Ascending aorta (tissue), 2 donors: ENCODE results near the gene CACNA2D3. TPM values are rescaled to one million over a fixed set of nuclear protein-coding genes. Genes with fewer than 3 reads are reported as not detected.

Experiments used
- DNase-seq, 2 donors: peaks; one replicate each; pipeline ENCODE4 v3.0.0-alpha.2; 2019; ENCODE audit warnings: low spot score in 2 of 2
- H3K27ac ChIP-seq, 2 donors: fragments of 200-600 bp; sonication (generic); one replicate each; pipeline ENCODE4 v1.5.1; 2016 to 2017; ENCODE audit warnings: mild to moderate bottlenecking in 1 of 2
- H3K27me3 ChIP-seq: fragments of 200-600 bp; sonication (generic); one replicate; pipeline ENCODE4 v1.5.1; 2017
- H3K36me3 ChIP-seq, 2 donors: fragments of 200-600 bp; sonication (generic); one replicate each; pipeline ENCODE4 v1.5.1; 2016
- H3K4me1 ChIP-seq, 2 donors: fragments of 200-600 bp; sonication (generic); one replicate each; pipeline ENCODE4 v1.5.1; 2016 to 2017; ENCODE audit warnings: mild to moderate bottlenecking in 1 of 2
- H3K4me3 ChIP-seq, 2 donors: fragments of 200-600 bp; sonication (generic); one replicate each; pipeline ENCODE4 v1.5.1; 2016 to 2017; ENCODE audit warnings: mild to moderate bottlenecking in 1 of 2
- H3K9me3 ChIP-seq, 2 donors: fragments of 200-600 bp; sonication (generic); one replicate each; pipeline ENCODE4 v1.5.1; 2016
- CTCF ChIP-seq, 3 experiments: fragments of 200-600 bp in 2 of 3; fragments of 450-650 bp in 1 of 3; sonication (generic) in 2 of 3; IDR thresholded peaks; one replicate each; pipeline ENCODE4 v1.5.1; 2016 to 2019; ENCODE audit warnings: antibody characterized with exemption in 3 of 3, mild to moderate bottlenecking in 1 of 3, moderate library complexity in 1 of 3
- intact Hi-C: fragments of 100-400 bp; cut with DNase I; formaldehyde crosslinking; loops from one replicate; pipeline ENCODE4 v1.15.1; 2023
- total RNA-seq: library from RNA; depleted of rRNA; stranded (reverse); fragments of >200 nt; gene quantifications from one replicate; pipeline ENCODE4 v1.1.0, GENCODE V29; 2016

The CACNA2D3 gene
- total RNA-seq, 1 donor from 2014 or later = not detected

GRCh38 chr3:54549607-54550220 lies 427.4 kb downstream of the CACNA2D3 start:
- H3K27me3 ChIP-seq = no peaks in the 10 kb centered on the region
- no peak overlapping the region for H3K4me3 ChIP-seq
- no peaks in the 10 kb centered on the region for H3K9me3 ChIP-seq
- DNase-seq = no peak
- H3K27ac ChIP-seq = no peak overlapping the region
- intact Hi-C loops = no loop called here
- TF ChIP-seq CTCF (IDR thresholded peaks at IDR 0.05) = no peak
- no peaks in the 10 kb centered on the region for H3K36me3 ChIP-seq
- H3K4me1 ChIP-seq = no peaks in the 10 kb centered on the region

GRCh38 chr3:54550221-54550977 lies 428.0 kb downstream of the CACNA2D3 start:
- no peak for DNase-seq
- Histone ChIP-seq H3K27me3 (no peaks in the 10 kb centered on the region), H3K27ac (no peak overlapping the region), H3K4me1 (no peaks in the 10 kb centered on the region), H3K9me3 (no peaks in the 10 kb centered on the region), H3K4me3 (no peak overlapping the region), H3K36me3 (no peaks in the 10 kb centered on the region)
- no peak for TF ChIP-seq CTCF (IDR thresholded peaks at IDR 0.05)
- intact Hi-C loops = no loop called here

- intact Hi-C loops = no loop called here
- no peak overlapping the region for H3K4me3 ChIP-seq
- no peaks in the 10 kb centered on the region for H3K27me3 ChIP-seq
- no peak for TF ChIP-seq CTCF (IDR thresholded peaks at IDR 0.05)
- H3K36me3 ChIP-seq = no peaks in the 10 kb centered on the region
- no peaks in the 10 kb centered on the region for H3K4me1 ChIP-seq
- H3K9me3 ChIP-seq = no peaks in the 10 kb centered on the region
- no peak for DNase-seq
- no peak overlapping the region for H3K27ac ChIP-seq
These were observed 434.3 kb downstream of the CACNA2D3 start for GRCh38 chr3:54556630-54557029.

- intact Hi-C loops = no loop called here
- H3K27me3 ChIP-seq = no peaks in the 10 kb centered on the region
- no peak overlapping the region for H3K4me3 ChIP-seq
- no peak overlapping the region for H3K27ac ChIP-seq
- H3K9me3 ChIP-seq = no peaks in the 10 kb centered on the region
- H3K4me1 ChIP-seq = no peaks in the 10 kb centered on the region
- TF ChIP-seq CTCF (IDR thresholded peaks at IDR 0.05) = no peak
- DNase-seq = no peak
- no peaks in the 10 kb centered on the region for H3K36me3 ChIP-seq
These were observed 435.4 kb downstream of the CACNA2D3 start for GRCh38 chr3:54557538-54558428.

GRCh38 chr3:54563501-54564200 lies 441.3 kb downstream of the CACNA2D3 start:
- no peak overlapping the region for H3K27ac ChIP-seq
- no peak for TF ChIP-seq CTCF (IDR thresholded peaks at IDR 0.05)
- H3K4me1 ChIP-seq = no peaks in the 10 kb centered on the region
- H3K9me3 ChIP-seq = no peaks in the 10 kb centered on the region
- no peaks in the 10 kb centered on the region for H3K36me3 ChIP-seq
- no peak for DNase-seq
- no peaks in the 10 kb centered on the region for H3K27me3 ChIP-seq
- intact Hi-C loops = no loop called here
- no peak overlapping the region for H3K4me3 ChIP-seq
